ENCODE data around the gene KDM5B.

- TF ChIP-seq PHF8 (conservative IDR thresholded peaks at IDR 0.05; ENCODE audit: low read depth, low read length), result no peak
- TF ChIP-seq TAF1 (IDR thresholded peaks at IDR 0.05; ENCODE audit: low read depth, low read length), result 0 out of 2 replicates have a peak, but pooled peaks have one; percentile 9
- TF ChIP-seq POLR2AphosphoS5 (IDR thresholded peaks at IDR 0.05; ENCODE audit: low read depth, low read length), result no peak
- no peak for TF ChIP-seq POLR2A (IDR thresholded peaks at IDR 0.05; ENCODE audit: control extremely low read depth in 1 of 2, low read depth in 2 of 2, low read length in 2 of 2)
- TF ChIP-seq CBX5 (IDR thresholded peaks at IDR 0.05; ENCODE audit: low read depth, low read length), result no peak
- TF ChIP-seq RNF2 (IDR thresholded peaks at IDR 0.05; ENCODE audit: borderline replicate concordance, low read depth, low read length, missing control alignments, poor library complexity, severe bottlenecking), result no peak
- TF ChIP-seq YY1 (IDR thresholded peaks at IDR 0.05; ENCODE audit: low read depth, low read length), result no peak
- TF ChIP-seq SP2 (IDR thresholded peaks at IDR 0.05; ENCODE audit: low read length), result no peak
- TF ChIP-seq, protein P1, sequence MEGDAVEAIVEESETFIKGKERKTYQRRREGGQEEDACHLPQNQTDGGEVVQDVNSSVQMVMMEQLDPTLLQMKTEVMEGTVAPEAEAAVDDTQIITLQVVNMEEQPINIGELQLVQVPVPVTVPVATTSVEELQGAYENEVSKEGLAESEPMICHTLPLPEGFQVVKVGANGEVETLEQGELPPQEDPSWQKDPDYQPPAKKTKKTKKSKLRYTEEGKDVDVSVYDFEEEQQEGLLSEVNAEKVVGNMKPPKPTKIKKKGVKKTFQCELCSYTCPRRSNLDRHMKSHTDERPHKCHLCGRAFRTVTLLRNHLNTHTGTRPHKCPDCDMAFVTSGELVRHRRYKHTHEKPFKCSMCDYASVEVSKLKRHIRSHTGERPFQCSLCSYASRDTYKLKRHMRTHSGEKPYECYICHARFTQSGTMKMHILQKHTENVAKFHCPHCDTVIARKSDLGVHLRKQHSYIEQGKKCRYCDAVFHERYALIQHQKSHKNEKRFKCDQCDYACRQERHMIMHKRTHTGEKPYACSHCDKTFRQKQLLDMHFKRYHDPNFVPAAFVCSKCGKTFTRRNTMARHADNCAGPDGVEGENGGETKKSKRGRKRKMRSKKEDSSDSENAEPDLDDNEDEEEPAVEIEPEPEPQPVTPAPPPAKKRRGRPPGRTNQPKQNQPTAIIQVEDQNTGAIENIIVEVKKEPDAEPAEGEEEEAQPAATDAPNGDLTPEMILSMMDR (IDR thresholded peaks at IDR 0.05; ENCODE audit: control extremely low read depth in 1 of 3, insufficient read depth in 1 of 3, low read depth in 1 of 3, low read length in 3 of 3), result no peak
- TF ChIP-seq KDM1A (IDR thresholded peaks at IDR 0.05; ENCODE audit: borderline replicate concordance, low read length), result no peak
- TF ChIP-seq ZNF274 (IDR thresholded peaks at IDR 0.05; ENCODE audit: borderline replicate concordance, extremely low read depth, low read length), result no peak
- no peak for TF ChIP-seq EP300 (IDR thresholded peaks at IDR 0.05; ENCODE audit: borderline replicate concordance in 1 of 2, low read depth in 2 of 2, low read length in 2 of 2)
- TF ChIP-seq TAF7 (optimal IDR thresholded peaks at IDR 0.05; ENCODE audit: borderline replicate concordance, low read depth, low read length), result no peak
- TF ChIP-seq SP1 (IDR thresholded peaks at IDR 0.05; ENCODE audit: low read depth, low read length), result no peak
Observed at GRCh38 chr1:202709276-202710041, 98.8 kb downstream of the KDM5B start.

All from H1 (cell line).